ENCODE results near the gene TIAM1.

- TF ChIP-seq, protein P1, sequence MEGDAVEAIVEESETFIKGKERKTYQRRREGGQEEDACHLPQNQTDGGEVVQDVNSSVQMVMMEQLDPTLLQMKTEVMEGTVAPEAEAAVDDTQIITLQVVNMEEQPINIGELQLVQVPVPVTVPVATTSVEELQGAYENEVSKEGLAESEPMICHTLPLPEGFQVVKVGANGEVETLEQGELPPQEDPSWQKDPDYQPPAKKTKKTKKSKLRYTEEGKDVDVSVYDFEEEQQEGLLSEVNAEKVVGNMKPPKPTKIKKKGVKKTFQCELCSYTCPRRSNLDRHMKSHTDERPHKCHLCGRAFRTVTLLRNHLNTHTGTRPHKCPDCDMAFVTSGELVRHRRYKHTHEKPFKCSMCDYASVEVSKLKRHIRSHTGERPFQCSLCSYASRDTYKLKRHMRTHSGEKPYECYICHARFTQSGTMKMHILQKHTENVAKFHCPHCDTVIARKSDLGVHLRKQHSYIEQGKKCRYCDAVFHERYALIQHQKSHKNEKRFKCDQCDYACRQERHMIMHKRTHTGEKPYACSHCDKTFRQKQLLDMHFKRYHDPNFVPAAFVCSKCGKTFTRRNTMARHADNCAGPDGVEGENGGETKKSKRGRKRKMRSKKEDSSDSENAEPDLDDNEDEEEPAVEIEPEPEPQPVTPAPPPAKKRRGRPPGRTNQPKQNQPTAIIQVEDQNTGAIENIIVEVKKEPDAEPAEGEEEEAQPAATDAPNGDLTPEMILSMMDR (conservative IDR thresholded peaks at IDR 0.05 in 1 of 2, IDR thresholded peaks at IDR 0.05 in 1 of 2; ENCODE audit: extremely low read depth in 1 of 2, insufficient read depth in 1 of 2, low read depth in 1 of 2, low read length in 2 of 2), result no peak
- no peak for TF ChIP-seq EZH2 (IDR thresholded peaks at IDR 0.05; ENCODE audit: borderline replicate concordance, low read length)
Observed at GRCh38 chr21:31368361-31368760, 24.3 kb upstream of the TIAM1 start.

Measured in mammary epithelial cell (primary cell).